Rectal smooth muscle tissue (tissue), 1 donor: ENCODE measurements around the gene SORCS1.

Experiments
- H3K27ac ChIP-seq: one replicate; pipeline ENCODE4 v1.7.0; 2013; ENCODE audit warnings: low read depth, low read length, inconsistent platforms
- H3K27me3 ChIP-seq: one replicate; pipeline ENCODE4 v1.7.0; 2013; ENCODE audit warnings: low read length; ENCODE audit not compliant: control insufficient read depth, insufficient read depth
- H3K36me3 ChIP-seq: one replicate; pipeline ENCODE4 v1.7.0; 2013; ENCODE audit warnings: low read length; ENCODE audit not compliant: control insufficient read depth, insufficient read depth
- H3K4me1 ChIP-seq: one replicate; pipeline ENCODE4 v1.7.0; 2013; ENCODE audit warnings: low read length; ENCODE audit not compliant: control insufficient read depth, insufficient read depth
- H3K4me3 ChIP-seq: one replicate; pipeline ENCODE4 v1.7.0; 2013; ENCODE audit warnings: low read length
- H3K9ac ChIP-seq: one replicate; pipeline ENCODE4 v1.7.0; 2013; ENCODE audit warnings: low read length

The SORCS1 gene

DNA sequence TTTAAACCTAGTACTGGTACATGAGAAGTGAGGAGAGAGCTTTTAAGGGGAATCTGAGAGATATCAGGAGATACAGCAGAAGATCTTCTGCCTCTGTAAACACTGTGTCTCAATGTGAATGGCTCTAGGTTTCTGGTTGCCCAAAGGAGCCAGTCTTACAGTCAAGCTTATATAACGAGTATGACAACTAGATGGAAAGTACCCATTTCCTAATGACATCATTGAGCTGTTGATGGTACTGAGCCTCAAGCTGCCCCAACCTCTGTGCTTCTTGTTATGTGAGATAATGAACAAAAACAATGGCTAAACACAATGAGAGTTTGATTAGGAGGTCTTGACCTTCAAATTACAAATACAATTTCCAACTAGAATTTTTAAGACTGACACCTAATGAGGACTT, 451.5 kb downstream of the SORCS1 start:
- Histone ChIP-seq H3K4me1 (no peaks in the 10 kb centered on the region), H3K27ac (no peak overlapping the region), H3K9ac (no peak overlapping the region), H3K27me3 (no peaks in the 10 kb centered on the region), H3K36me3 (no peaks in the 10 kb centered on the region), H3K4me3 (no peak overlapping the region)

DNA sequence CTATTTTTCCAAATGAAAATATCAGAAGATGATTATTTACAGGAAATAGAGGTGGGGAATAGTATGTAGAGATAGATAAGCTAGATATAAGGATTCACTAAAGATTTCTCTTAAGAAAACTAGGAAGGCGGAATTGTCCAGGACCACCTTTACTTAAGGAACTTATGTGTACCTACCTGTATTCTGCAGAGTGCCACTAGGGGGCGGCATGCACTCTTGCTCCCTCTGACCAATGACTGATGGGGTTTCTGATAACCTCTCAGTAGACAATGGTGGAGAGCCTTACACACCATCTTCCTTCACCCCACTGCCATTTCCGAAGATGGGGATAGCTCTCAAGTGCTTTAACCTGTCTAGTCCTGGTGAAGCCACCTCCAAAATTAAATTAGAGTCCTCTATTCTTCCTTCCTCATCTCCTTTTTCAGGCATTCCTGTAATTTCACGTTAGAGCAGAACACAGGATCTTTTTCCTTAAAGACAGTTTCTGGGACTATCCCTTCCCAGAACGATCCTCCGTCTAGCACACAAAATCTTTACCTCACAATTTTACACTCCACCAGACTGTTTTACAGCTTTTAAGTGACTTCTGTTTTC, 453.1 kb downstream of the SORCS1 start:
- no peak overlapping the region for H3K27ac ChIP-seq
- no peaks in the 10 kb centered on the region for H3K27me3 ChIP-seq
- no peak overlapping the region for H3K9ac ChIP-seq
- no peaks in the 10 kb centered on the region for H3K36me3 ChIP-seq
- H3K4me1 ChIP-seq: no peaks in the 10 kb centered on the region
- H3K4me3 ChIP-seq: no peak overlapping the region

DNA sequence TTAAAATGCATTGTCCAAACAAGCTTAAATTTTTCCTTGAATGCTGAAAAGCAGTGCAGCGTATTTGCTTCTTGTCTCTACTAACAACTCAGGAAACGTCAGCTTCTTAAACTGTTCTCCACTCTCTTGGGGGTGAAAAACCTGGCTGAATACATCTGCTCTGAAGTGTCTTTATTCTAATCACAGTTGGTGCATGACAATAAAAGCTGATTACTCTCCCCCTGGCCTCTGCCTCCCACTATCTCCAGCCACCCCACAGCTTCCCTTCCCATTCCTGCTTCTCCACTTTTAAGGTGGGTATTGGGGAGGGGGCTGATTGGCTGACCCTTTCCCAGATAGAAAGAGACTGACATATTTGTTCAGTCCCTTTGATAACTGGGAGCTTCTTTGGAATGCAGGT, 456.0 kb downstream of the SORCS1 start:
- Histone ChIP-seq H3K9ac (no peak overlapping the region), H3K4me3 (no peak overlapping the region)

DNA sequence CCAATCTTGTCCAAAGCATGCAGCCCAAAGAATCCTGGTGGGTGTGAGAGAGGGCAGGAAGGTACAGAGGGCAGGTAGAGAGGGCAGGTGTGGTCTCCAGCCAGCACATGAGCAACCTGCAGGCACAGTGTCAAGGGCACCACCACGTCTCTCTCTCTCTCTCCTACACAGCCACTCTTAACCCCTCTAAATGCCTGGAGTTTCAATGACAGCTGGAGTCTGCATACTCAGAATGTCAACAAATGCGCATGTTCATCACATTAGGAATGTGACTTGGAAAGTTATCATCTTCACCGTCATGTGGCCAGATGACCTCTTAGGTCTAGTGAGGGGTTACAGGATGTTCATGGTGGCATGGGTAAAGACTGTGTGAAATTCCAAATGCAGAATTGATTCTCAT, 456.8 kb downstream of the SORCS1 start:
- Histone ChIP-seq H3K27me3 (no peaks in the 10 kb centered on the region), H3K36me3 (no peaks in the 10 kb centered on the region), H3K27ac (no peak overlapping the region), H3K4me1 (no peaks in the 10 kb centered on the region), H3K9ac (no peak overlapping the region), H3K4me3 (no peak overlapping the region)

More for the DNA sequence above, 456.0 kb downstream of the SORCS1 start:
- H3K27ac ChIP-seq: no peak overlapping the region
- H3K27me3 ChIP-seq: no peaks in the 10 kb centered on the region
- no peaks in the 10 kb centered on the region for H3K4me1 ChIP-seq
- H3K36me3 ChIP-seq: no peaks in the 10 kb centered on the region

DNA sequence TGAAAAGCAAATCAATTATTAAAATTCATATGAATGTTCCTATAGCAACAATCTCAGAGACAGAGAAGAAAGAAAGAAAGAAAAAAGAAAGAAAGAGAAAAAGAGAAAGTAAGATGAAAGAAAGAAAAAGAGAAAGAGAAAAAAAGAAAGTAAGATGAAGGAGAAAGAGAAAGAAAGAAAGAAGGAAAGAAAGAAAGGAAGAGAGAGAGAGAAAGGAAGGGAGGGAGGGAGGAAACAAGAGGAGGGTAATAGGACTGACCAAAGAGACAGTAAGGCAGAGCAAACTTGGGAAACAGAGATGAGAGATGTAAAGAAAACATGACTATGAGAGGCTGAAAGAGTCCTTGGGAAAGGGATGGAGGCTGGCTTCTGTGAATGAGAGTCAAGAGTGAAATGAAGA, 458.4 kb downstream of the SORCS1 start:
- no peaks in the 10 kb centered on the region for H3K27me3 ChIP-seq
- H3K36me3 ChIP-seq: no peaks in the 10 kb centered on the region
- no peak overlapping the region for H3K4me3 ChIP-seq
- no peaks in the 10 kb centered on the region for H3K4me1 ChIP-seq
- no peak overlapping the region for H3K27ac ChIP-seq
- no peak overlapping the region for H3K9ac ChIP-seq

DNA sequence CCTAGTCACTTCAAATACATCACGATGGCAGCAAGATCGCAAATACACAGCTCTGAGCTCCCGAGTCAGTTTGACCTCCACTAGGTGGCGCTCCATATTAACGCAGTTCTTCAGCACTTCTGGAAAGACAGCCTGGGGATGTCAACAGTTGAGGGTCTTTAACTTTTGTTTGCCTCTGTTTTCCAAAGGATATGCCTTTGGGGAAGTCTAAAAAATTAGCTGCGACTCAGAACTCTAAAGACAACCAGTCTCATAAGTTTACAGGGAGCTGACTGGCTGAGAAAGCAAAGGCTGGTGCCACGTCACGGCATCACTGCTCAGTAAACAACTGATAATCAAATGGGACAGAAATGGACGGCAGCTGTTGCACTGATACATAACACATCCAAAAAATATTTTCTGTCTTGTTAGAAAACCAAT, 458.8 kb downstream of the SORCS1 start:
- no peaks in the 10 kb centered on the region for H3K27me3 ChIP-seq
- H3K27ac ChIP-seq: no peak overlapping the region
- no peaks in the 10 kb centered on the region for H3K4me1 ChIP-seq
- no peak overlapping the region for H3K9ac ChIP-seq
- H3K4me3 ChIP-seq: no peak overlapping the region
- H3K36me3 ChIP-seq: no peaks in the 10 kb centered on the region

DNA sequence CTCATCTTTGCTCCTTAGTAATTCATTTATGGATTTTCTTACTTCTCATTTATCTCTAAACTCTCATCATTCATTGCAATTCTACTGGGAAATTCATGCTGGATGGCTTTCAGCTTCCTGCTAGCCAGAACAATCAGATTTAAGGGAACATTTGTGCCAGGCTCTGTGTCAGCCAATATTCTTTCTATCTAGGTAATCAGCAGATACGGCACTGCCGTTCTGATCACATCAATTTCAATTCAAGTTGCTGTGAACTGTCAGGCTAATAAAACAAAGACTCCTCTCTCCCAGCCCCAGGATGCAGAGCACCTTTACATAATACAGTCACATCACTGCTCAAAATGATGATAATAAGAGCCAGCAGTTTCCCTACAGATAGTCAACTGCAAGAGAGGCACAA, 468.3 kb downstream of the SORCS1 start:
- Histone ChIP-seq H3K36me3 (no peaks in the 10 kb centered on the region), H3K4me1 (no peaks in the 10 kb centered on the region), H3K4me3 (no peak overlapping the region), H3K27ac (no peak overlapping the region), H3K27me3 (no peaks in the 10 kb centered on the region), H3K9ac (no peak overlapping the region)

DNA sequence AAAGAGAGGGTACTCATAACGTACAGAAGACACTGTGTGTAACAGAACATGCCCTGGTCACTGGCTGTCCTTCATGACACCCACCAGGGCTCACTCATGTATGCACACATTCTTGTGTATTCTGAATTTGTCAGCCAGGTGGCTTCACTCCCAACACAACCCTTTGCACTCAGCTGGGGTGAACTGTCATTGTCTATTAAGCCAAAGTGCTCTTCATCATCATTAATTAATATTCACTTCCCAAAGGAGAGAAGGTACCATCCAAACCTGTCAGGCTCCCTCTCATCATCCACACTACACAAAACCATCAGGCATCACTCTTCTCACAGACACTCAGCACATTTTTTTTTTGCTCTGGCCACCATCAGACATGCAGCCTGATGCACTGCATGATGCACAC, 469.8 kb downstream of the SORCS1 start:
- H3K4me3 ChIP-seq: no peak overlapping the region
- H3K27ac ChIP-seq: no peak overlapping the region
- no peaks in the 10 kb centered on the region for H3K36me3 ChIP-seq
- no peaks in the 10 kb centered on the region for H3K27me3 ChIP-seq
- no peak overlapping the region for H3K9ac ChIP-seq
- no peaks in the 10 kb centered on the region for H3K4me1 ChIP-seq

DNA sequence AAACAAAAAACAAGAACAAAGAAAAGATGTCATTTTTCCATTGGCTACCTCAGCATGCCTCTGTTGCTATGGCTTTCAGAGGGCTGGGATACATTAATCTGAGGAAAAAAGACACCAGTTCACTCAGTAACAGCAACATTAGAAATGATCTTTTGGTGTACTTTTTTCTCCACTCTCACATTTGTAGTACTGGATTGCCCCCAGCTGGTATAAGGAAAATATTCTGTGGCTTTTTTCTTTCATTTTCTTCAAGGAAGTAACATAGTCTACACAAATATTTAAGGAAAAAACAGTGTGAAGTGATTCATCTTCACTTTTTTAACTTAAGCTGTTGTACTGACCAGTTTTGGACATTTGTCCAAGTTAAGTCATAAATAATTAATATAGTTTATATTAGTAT, 482.3 kb downstream of the SORCS1 start:
- Histone ChIP-seq H3K4me3 (no peak overlapping the region), H3K4me1 (no peaks in the 10 kb centered on the region), H3K27me3 (peaks cover 2% of the 10 kb centered on the region), H3K9ac (no peak overlapping the region), H3K27ac (no peak overlapping the region), H3K36me3 (no peaks in the 10 kb centered on the region)

DNA sequence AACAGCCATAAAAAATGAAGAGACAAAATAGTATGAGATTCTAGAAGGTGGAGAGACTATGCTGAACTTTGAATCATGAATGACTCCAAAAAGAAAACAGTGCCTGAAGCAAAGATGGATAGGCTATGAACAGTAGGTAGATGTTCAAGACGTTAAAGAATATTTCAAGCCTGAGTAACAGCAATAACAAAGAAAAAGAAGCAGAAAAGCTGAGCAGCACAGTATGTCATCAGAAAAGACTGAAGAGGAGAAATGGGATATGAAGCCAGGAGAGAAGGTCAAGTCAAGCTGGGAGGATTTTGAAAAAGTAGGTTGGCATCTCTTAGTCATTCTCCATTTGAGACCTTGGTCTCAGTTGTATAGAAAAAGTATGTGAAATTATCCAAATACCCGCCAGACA, 484.4 kb downstream of the SORCS1 start:
- Histone ChIP-seq H3K4me1 (no peaks in the 10 kb centered on the region), H3K27ac (no peak overlapping the region), H3K36me3 (no peaks in the 10 kb centered on the region), H3K27me3 (peaks cover 2% of the 10 kb centered on the region), H3K4me3 (no peak overlapping the region), H3K9ac (no peak overlapping the region)

DNA sequence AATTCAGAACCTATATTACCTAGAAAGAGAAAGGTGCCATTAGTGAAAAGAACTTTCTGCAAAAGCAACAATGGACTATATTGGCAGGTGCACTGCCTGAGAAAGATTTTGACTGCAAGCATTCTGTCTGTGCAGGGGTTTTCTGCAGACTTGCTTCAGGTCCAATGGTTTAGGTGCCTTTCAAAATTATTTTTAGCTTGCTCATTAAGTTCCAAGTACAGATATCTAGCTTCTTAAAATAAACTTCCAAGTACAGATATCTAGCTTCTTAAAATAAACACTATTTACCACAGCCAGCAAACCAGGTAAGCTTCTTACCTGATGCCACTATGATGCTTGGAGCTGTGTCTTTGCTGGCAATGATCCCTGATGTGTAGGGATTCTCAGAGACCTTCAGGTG, 485.2 kb downstream of the SORCS1 start:
- H3K9ac ChIP-seq: no peak overlapping the region

DNA sequence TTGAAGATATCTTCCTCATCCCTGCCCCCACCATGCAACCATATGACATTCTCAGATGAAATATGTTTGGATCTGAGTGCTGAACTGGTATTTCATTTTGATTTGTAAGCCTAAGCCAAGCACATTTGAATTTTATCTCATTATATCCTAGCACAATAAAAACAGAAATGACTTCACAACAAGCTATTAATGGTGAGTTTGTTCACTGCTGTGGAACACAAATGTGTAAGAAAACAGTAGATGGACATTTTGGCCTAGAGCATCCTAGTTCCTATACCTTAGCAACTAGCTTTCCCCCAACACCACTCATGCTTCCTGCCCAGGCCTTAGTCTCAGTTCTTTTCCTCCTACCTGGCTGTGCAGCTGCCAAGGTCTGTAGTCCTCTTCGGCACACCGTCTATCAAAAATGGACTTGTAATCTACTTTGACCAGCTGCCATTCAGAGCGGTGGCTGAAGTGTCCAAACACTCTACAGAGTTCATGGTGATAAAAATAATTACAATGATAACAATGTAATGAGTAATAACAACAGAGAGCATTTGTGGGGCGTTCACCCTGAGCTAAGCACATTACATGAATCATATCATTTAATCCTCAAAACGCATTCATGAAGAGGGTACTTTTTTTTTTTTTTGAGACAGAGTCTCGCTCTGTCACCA, 491.9 kb downstream of the SORCS1 start:
- Histone ChIP-seq H3K36me3 (no peaks in the 10 kb centered on the region), H3K4me1 (no peaks in the 10 kb centered on the region), H3K27me3 (no peaks in the 10 kb centered on the region), H3K27ac (no peak overlapping the region), H3K9ac (no peak overlapping the region), H3K4me3 (no peak overlapping the region)

More for the DNA sequence above, 485.2 kb downstream of the SORCS1 start:
- Histone ChIP-seq H3K4me3 (no peak overlapping the region), H3K27ac (no peak overlapping the region), H3K4me1 (no peaks in the 10 kb centered on the region), H3K27me3 (peaks cover 2% of the 10 kb centered on the region), H3K36me3 (no peaks in the 10 kb centered on the region)

DNA sequence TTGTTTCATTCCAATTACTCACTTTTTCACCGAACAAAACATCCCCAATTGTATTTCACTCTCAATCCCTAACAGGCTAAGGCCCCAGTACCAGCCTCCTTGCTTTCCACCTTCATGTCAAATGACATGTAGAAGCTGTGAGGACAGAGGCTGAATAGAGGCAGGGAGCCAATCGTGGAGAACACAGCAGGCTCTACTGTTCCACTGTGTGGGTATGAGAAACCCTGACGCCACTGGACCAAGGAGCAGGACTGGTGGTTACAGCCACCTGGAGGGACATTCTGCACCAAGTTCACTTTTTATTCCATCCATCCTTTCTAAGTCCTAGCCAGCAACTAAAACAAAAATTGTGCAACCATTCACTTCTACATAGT, 502.8 kb downstream of the SORCS1 start:
- H3K27me3 ChIP-seq: no peaks in the 10 kb centered on the region
- H3K27ac ChIP-seq: no peak overlapping the region
- no peaks in the 10 kb centered on the region for H3K4me1 ChIP-seq
- H3K9ac ChIP-seq: no peak overlapping the region
- no peak overlapping the region for H3K4me3 ChIP-seq
- no peaks in the 10 kb centered on the region for H3K36me3 ChIP-seq
